Activated CD4-positive, alpha-beta T cell treated with anti-CD3 and anti-CD28 coated beads, Interleukin-2, amount 50 U/mL, for 16 hours (primary cell): ENCODE results near the gene ADK.

Experiments
- DNase-seq: peaks from one replicate; pipeline ENCODE4 v3.0.0-alpha.2; 2020

The ADK gene

GRCh38 chr10:74685564-74685963, 534.5 kb downstream of the ADK start:
- DNase-seq = no peak

- no peak for DNase-seq
These were observed 539.4 kb downstream of the ADK start for GRCh38 chr10:74690393-74690792.

DNA sequence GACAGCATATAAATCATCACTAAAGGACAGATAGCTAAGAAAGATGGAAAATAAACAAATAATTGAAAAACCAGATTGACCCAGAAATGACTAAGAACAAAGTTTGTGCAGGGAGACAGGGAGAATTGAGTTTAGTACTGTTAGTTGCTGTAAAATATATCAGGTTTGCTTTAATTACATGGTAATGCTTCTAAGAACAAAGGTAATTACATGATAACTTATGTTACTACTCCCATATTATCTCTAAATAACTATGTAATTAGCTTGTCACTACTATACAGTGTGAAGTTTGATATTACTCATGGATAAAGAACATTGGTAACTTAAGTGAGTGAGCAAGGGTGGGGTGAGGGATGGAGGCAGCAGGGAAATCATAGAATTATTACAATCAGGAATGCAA, 540.1 kb downstream of the ADK start:
- no peak for DNase-seq

GRCh38 chr10:74704629-74705357, 553.8 kb downstream of the ADK start:
- no peak for DNase-seq

DNA sequence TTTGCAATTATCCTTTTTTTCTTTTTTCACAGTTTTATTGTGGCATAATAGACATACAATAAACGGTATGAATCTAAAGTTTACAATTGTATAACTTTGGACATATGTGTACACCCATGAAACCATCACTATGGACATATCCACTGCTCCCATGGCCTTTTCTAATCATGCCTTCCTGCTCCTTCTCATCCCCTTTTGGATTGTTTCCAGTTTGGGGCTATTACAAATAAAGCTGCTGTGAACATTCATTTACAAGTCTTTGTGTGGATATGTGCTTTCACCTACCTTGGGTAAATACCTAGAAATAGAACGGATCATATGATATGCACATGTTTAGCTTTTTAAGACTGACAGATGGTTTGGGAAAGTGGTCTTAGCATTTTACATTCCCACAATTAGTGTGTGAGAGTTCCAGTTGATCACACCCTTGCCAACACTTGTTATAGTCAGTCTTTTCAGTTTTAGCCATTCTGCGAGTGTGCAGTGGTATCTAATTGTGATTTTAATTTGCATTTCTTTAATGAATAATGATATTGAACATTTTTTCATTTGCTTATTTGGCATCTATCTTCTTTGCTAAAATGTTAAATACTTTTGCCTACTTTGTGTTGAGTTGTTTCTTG, 554.4 kb downstream of the ADK start:
- DNase-seq = no peak

DNA sequence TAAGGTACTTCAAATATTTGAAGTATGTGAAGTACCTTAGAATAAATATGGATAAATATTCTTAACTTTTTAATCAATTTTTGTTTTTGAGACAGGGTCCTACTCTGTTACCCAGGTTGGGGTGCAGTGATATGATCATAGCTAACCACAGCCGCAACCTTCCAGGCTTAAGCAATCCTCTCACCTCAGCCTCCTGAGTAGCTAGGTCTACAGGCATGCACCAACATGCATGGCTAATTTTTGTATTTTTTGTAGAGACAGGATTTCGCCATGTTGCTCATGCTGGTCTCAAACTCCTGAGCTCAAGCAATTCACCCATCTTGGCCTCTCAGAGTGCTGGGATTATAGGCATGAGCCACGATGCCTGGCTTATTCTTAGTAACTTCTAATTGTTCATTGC, 555.9 kb downstream of the ADK start:
- no peak for DNase-seq

DNA sequence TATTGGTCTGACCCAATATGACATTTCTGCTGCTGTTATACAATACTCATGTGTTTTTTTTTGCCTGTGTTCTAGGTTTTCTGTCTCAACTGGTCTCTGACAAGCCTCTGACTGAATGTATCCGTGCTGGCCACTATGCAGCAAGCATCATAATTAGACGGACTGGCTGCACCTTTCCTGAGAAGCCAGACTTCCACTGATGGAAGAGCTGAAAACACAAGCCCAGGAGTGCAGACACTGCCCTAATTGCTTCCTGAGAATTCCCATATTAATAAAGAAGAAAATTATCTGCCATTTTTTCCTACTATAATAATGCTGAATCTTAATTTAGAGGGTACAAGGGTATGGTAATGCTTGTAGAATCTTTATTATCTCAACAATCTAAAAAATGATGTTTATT, 557.2 kb downstream of the ADK start:
- DNase-seq = no peak

DNA sequence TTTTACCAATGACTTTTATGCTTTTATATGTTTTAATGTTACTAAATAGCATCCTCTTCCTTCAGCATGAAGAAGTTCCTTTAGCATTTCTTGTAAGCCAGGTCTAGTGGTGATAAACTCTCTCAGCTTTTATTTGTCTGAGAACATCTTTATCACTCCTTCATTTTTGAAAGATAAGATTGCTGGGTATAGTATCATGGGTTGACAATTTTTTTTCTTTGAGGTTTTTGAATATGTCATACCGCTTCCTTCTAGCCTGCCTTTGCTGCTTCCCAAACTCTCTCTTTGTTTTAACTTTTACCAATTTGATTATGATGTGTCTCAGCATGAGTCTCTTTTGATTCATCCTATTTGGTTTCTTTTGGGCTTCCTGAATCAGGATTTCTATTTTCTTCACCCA, 567.2 kb downstream of the ADK start:
- DNase-seq = no peak

DNA sequence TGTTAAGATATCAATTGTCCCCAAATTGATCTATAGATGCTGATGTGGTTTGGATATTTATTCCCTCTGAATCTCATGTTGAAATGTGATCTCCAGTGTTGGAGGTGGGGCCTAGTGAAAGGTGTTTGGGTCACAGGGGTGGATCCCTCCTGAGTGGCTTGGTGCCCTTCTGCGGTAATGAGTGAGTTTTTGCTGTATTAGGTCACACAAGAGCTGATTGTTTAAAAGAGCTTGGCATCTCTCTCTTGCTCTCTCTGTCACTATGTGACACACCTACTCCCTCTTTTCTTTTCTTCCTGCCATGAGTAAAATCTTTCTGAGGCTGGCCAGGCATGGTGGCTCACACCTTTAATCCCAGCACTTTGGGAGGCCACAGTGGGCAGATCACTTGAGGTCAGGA, 577.2 kb downstream of the ADK start:
- DNase-seq = no peak

DNA sequence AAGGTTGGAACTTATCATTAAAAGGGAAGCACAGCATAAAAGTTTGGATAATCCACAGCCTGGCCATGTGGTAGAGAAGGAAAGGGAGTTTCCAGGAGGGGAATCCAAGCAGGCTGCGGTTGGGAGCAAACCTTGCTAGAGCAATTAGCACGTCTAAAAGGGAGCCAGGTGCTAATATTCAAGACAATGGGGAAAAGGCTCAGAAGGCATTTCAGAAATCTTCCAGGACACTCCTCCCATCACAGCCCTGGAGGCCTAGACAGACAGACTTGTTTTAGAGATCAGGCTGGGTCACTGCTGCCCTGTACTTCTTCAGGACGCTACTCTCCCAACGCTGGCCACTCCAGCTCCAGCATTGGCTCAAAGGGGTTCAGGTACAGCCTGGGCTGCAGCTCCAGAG, 579.2 kb downstream of the ADK start:
- DNase-seq = no peak

DNA sequence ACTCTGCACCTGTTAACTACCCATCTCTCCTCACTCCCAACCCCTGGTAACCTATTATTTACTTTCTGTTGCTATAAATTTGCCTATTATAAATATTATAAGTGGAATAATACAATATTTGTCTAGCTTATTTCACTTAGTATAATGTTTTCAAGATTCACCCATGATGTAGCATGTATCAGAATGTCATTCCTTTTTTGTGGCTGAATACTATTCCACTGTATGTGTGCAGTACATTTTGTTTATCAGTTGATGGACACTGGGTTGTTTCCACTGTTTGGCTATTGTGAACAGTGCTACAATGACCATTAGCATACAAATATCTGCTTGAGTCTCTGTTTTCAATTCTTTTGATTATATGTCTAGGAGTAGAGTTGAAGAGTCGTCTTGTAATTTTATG, 582.6 kb downstream of the ADK start:
- no peak for DNase-seq

GRCh38 chr10:74736029-74736428, 585.0 kb downstream of the ADK start:
- no peak for DNase-seq

DNA sequence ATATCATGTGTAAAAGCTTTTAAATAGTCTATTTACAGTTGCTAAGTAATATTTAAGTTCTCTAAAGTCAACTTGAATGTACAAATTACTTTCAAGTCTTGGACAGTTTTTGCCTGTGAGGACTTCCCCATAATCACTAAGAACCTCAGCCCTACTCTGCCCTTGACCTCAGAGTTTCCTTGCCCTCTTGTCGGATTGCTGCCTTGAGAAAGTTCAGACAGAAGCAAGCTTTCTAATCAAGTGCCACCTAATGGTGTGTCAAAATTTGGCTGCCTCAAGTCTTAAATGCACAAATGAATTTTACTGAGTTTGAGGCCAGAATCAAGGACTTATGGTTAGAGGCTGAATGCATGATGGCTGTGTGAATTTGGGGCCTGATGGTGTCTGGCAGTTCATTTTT, 587.0 kb downstream of the ADK start:
- no peak for DNase-seq

DNA sequence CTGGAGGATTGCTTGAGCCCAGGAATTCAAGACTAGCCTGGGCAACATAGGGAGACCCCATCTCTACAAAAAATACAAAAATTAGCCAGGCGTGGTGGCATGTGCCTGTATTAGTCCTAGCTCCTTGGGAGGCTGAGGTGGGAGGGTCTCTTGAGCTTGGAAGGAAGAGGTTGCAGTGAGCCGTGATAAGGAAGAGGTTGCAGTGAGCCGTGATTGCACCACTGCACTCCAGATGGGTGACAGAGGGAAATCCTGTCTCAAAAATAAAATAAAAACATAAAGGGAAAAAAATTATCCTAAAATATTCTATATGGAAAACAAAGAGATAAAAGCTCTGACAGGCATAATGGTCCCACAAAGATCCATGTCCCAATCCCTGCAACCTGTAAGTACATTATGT, 587.5 kb downstream of the ADK start:
- DNase-seq = no peak

- DNase-seq = peak; percentile 68
These were observed 588.1 kb downstream of the ADK start for GRCh38 chr10:74738985-74739567.

GRCh38 chr10:74743401-74743800, 592.4 kb downstream of the ADK start:
- DNase-seq = no peak

GRCh38 chr10:74745449-74745848, 594.4 kb downstream of the ADK start:
- no peak for DNase-seq

- DNase-seq = no peak
These were observed 595.8 kb downstream of the ADK start for GRCh38 chr10:74746813-74747212.

DNA sequence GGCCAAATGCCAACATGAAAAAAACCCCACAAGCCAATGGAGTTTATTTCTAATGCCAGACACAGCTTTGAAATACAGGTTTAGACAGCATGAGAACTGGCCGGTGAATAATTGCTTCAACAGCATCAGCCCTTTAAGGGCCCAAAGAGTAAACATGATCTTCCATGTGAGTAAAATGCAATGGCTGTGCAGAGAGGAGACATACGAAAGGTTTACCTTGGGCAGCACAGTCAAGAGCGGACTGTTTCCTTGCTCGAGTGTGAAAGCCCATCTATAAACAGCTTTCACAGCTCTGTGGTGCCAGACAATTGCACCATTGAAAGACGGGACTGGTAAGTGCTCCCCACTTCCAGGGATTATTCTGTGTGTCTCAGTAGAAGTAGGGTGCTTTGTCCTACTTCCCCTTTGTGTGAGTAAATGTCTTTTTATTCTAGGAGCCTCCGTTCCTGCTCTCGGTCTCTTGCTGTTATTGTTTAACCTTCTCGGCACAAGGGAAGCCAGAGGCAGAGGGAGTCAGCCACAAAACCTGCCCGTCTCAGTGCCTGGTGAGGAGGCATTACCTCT, 597.5 kb downstream of the ADK start:
- no peak for DNase-seq

DNA sequence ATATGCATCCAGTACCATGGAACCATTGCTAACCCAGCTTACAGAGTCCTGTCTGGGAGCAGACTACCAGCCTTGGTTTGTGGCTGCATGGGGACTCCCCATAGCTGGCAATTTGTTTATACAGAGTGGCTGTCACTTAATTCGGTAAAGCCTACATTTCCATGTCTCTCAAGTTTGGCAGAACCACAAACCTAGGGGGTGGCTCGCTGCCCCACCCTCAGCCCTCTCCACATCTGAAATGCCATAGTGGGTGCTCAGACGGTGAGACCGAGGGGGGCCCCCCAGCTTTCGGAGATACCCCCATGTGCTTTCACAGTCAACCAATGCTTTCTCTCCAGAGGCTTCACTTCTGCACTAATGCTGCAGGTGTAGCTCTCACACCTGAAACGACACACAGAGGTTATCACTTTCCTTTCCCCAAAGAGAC, 599.8 kb downstream of the ADK start:
- DNase-seq = no peak

DNA sequence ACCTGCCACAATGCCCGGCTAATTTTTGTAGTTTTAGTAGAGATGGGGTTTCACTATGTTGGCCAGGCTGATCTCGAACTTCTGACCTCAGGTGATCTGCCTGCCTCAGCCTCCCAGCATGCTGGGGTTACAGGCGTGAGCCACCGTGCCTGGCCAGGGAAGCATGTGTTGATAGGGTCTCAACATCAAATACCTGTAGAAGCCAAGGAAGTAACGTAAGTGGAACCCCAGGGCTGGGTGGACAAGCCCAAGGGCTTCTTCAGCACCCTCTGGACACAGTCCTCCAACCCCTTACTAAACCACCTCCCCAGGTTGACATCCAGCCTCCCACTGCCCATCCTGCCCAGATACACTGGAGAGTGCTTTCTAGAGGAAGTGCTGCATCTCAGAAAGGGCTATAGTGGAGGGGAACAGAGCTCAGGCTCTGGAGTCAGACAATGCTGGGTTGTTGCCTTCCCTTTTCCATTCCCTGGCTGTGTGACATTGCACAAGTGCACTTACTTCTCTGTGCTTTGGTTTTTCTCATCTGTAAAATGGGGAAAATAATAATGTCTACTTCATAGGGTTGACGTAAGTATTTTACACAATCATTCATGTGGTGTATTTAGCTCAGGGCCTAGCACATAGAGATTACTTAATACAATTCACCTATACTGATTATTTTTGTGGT, 601.5 kb downstream of the ADK start:
- DNase-seq = no peak

DNA sequence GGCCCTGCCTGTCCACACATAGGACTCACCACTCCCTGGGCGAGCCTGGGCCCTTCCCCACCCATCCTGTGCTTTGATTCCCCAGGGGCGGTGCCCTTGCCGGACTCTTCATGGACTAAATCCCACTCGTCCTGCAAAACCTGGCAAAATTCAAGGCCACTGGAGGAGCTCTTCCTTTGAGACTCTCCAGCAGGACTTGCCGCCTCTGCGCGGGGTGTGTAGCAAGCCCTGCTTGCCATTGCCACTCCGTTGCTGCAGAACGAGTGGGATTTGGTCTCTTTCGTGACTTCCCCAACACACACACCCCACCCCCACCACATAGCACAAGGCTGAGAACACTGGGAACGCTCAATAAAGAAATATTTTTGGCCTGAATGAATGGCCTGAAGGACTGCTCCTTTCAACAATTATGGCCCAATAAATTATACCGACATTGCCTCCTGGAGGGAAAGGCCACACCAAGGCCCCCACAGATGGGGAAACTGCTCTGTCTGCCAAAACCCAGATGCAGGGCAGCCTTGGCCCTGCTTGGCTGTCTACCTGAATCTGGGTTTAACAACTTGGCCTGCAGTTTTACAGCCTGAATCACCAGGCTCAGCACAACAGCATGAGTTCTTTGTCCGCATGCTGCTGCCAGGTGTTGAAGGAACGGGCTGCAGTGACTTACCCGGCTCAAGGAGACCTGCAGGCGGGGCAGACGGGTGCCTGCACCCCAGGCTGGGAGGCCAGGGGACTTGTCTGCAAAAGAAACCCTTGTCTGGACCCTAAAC, 602.6 kb downstream of the ADK start:
- DNase-seq = no peak

GRCh38 chr10:74754381-74754821, 603.4 kb downstream of the ADK start:
- no peak for DNase-seq
